PFSK-1 (cell line): ENCODE results near the gene TRAK2.

Experiments used
- POLR2AphosphoS5 ChIP-seq: IDR thresholded peaks from 2 replicates; pipeline ENCODE4 v1.6.1; 2012; ENCODE audit warnings: low read depth, mild to moderate bottlenecking, control low read depth, low read length, moderate library complexity
- REST ChIP-seq, 2 experiments: IDR thresholded peaks; 2 replicates each; pipeline versions ENCODE4 v1.6.1 to v1.8.0; 2011 to 2012; ENCODE audit warnings: low read depth in 2 of 2, low read length in 2 of 2, control low read depth in 1 of 2, inconsistent platforms in 1 of 2, mild to moderate bottlenecking in 1 of 2, moderate library complexity in 1 of 2; ENCODE audit not compliant: insufficient read depth in 1 of 2
- SIN3A ChIP-seq: IDR thresholded peaks from 2 replicates; pipeline ENCODE4 v1.6.1; 2012; ENCODE audit warnings: mild to moderate bottlenecking, low read length, moderate library complexity, borderline replicate concordance; ENCODE audit not compliant: insufficient read depth
- TAF1 ChIP-seq: IDR thresholded peaks from 2 replicates; pipeline ENCODE4 v1.6.1; 2012; ENCODE audit warnings: low read length, control low read depth, borderline replicate concordance; ENCODE audit not compliant: insufficient read depth

- TF ChIP-seq POLR2AphosphoS5 (no peak), SIN3A (no peak), REST (IDR thresholded peaks at IDR 0.05; ENCODE audit: insufficient read depth in 1 of 2, low read depth in 2 of 2, low read length in 2 of 2) (no peak), TAF1 (no peak)
Measured at GRCh38 chr2:201490291-201490690, 39.0 kb upstream of the TRAK2 start.
